GM19043 (cell line): Measurements from ENCODE around the gene LEKR1.
"Not testable (repeated sequence)": the region's sequence is repeated elsewhere in the genome, so short reads cannot be mapped to it uniquely, and the experiment has no call there.

ENCODE experiments used
- ATAC-seq: cut with Tn5 transposase; IDR thresholded peaks from one replicate; pipeline ENCODE4 v1.9.1; 2021; ENCODE audit warnings: low read depth; ENCODE audit not compliant: unreplicated experiment

LEKR1 gene

GRCh38 chr3:156897851-156898250 is 71.7 kb downstream of the LEKR1 start:
- not testable (repeated sequence) for ATAC-seq

- ATAC-seq: no peak
These were observed 72.2 kb downstream of the LEKR1 start for GRCh38 chr3:156898296-156898880.

- ATAC-seq: no peak
These were observed 73.8 kb downstream of the LEKR1 start for GRCh38 chr3:156899951-156900350.

- ATAC-seq: no peak
These were observed 76.8 kb downstream of the LEKR1 start for GRCh38 chr3:156902916-156903315.

GRCh38 chr3:156906275-156906674 is 80.1 kb downstream of the LEKR1 start:
- no peak for ATAC-seq

GRCh38 chr3:156908398-156908797 is 82.2 kb downstream of the LEKR1 start:
- no peak for ATAC-seq

GRCh38 chr3:156910022-156910421 is 83.9 kb downstream of the LEKR1 start:
- no peak for ATAC-seq

GRCh38 chr3:156910831-156911230 is 84.7 kb downstream of the LEKR1 start:
- not testable (repeated sequence) for ATAC-seq

GRCh38 chr3:156914300-156914699 is 88.1 kb downstream of the LEKR1 start:
- not testable (repeated sequence) for ATAC-seq

- ATAC-seq: no peak
These were observed 89.2 kb downstream of the LEKR1 start for GRCh38 chr3:156915372-156915771.

- ATAC-seq: no peak
These were observed 92.6 kb downstream of the LEKR1 start for GRCh38 chr3:156918746-156919145.

- no peak for ATAC-seq
These were observed 93.7 kb downstream of the LEKR1 start for GRCh38 chr3:156919818-156920217.

- ATAC-seq: no peak
These were observed 94.2 kb downstream of the LEKR1 start for GRCh38 chr3:156920399-156920798.

GRCh38 chr3:156923349-156923748 is 97.2 kb downstream of the LEKR1 start:
- no peak for ATAC-seq

GRCh38 chr3:156938724-156939123 is 112.6 kb downstream of the LEKR1 start:
- ATAC-seq: no peak

- ATAC-seq: no peak
These were observed 113.2 kb downstream of the LEKR1 start for GRCh38 chr3:156939315-156939714.

GRCh38 chr3:156941311-156941710 is 115.2 kb downstream of the LEKR1 start:
- ATAC-seq: no peak

GRCh38 chr3:156948402-156949210 is 122.5 kb downstream of the LEKR1 start:
- no peak for ATAC-seq

GRCh38 chr3:156952011-156952410 is 125.9 kb downstream of the LEKR1 start:
- ATAC-seq: no peak

- peak; percentile 100 for ATAC-seq
These were observed 131.6 kb downstream of the LEKR1 start for GRCh38 chr3:156957715-156958114.

- ATAC-seq: no peak
These were observed 136.9 kb downstream of the LEKR1 start for GRCh38 chr3:156963096-156963495.

- ATAC-seq: no peak
These were observed 138.4 kb downstream of the LEKR1 start for GRCh38 chr3:156964577-156964976.
